HepG2 (cell line): ENCODE results near the gene LENEP. TPM values are rescaled to one million over a fixed set of nuclear protein-coding genes. Genes with fewer than 3 reads are reported as not detected.
A peak's percentile ranks its signal among the peaks of the same experiment; 100 is the strongest.

Source experiments
- BORCS8-MEF2B ChIP-seq: sonication (generic); formaldehyde crosslinking; IDR thresholded peaks from 2 replicates; pipeline ENCODE4 v1.8.0; 2022; ENCODE audit warnings: mild to moderate bottlenecking, missing genetic modification reagents
- GMEB1 ChIP-seq: sonication (generic); formaldehyde crosslinking; IDR thresholded peaks from 2 replicates; pipeline ENCODE4 v1.5.1; 2020; ENCODE audit warnings: missing genetic modification reagents, mild to moderate bottlenecking, borderline replicate concordance
- HNRNPH1 ChIP-seq: fragments of 200-400 bp; formaldehyde crosslinking; optimal IDR thresholded peaks from 2 replicates; pipeline ENCODE3; 2017; ENCODE audit warnings: mild to moderate bottlenecking, low read depth, low read length
- HOXA9 ChIP-seq: sonication (generic); formaldehyde crosslinking; IDR thresholded peaks from 2 replicates; pipeline ENCODE4 v1.8.1; 2022; ENCODE audit warnings: missing genetic modification reagents, mild to moderate bottlenecking, moderate library complexity, borderline replicate concordance
- JDP2 ChIP-seq: sonication (generic); formaldehyde crosslinking; IDR thresholded peaks from 2 replicates; pipeline ENCODE4 v1.8.1; 2022; ENCODE audit warnings: missing genetic modification reagents, borderline replicate concordance
- KDM2A ChIP-seq: sonication (generic); formaldehyde crosslinking; IDR thresholded peaks from 2 replicates; pipeline ENCODE4 v1.4.0; 2020; ENCODE audit warnings: low read depth, missing genetic modification reagents, borderline replicate concordance
- KDM4B ChIP-seq: sonication (generic); formaldehyde crosslinking; IDR thresholded peaks from 2 replicates; pipeline ENCODE4 v1.4.0; 2020; ENCODE audit warnings: missing genetic modification reagents
- KMT2B ChIP-seq: IDR thresholded peaks from 2 replicates; pipeline ENCODE4 v1.6.1; 2016; ENCODE audit warnings: missing genetic modification reagents, missing compliant biosample characterization
- TBX3 ChIP-seq: fragments of 450-650 bp; IDR thresholded peaks from 2 replicates; pipeline ENCODE4 v1.6.1; 2017; ENCODE audit warnings: antibody characterized with exemption, mild to moderate bottlenecking, inconsistent platforms, borderline replicate concordance
- ZHX2 ChIP-seq, 2 experiments: sonication (generic) in 1 of 2; formaldehyde crosslinking in 1 of 2; IDR thresholded peaks; 2 replicates each; pipeline versions ENCODE4 v1.6.1 to v1.9.0; 2014 to 2022; ENCODE audit warnings: antibody characterized with exemption in 1 of 2, borderline replicate concordance in 1 of 2, inconsistent platforms in 1 of 2, low read depth in 1 of 2, missing genetic modification reagents in 1 of 2
- ZNF143 ChIP-seq: sonication (generic); formaldehyde crosslinking; IDR thresholded peaks from 2 replicates; pipeline ENCODE4 v1.4.0; 2020; ENCODE audit warnings: missing genetic modification reagents
- ZNF841 ChIP-seq: sonication (generic); formaldehyde crosslinking; IDR thresholded peaks from 2 replicates; pipeline ENCODE4 v1.8.1; 2023; ENCODE audit warnings: missing genetic modification reagents, borderline replicate concordance
- polyA plus RNA-seq, 8 experiments: library from polyadenylated mRNA; depleted of rRNA in 3 of 8; stranded (reverse) in 7 of 8; unstranded in 1 of 8; fragments of >200 nt; fragmentation: Illumina TruSeq in 4 of 8; extraction: Trizol in 4 of 8; gene quantifications; 2 replicates each; pipeline versions ENCODE4 v1.2.1 to v1.2.3, GENCODE V29; 2011 to 2016; ENCODE audit warnings: low read depth in 4 of 8, missing spikeins in 1 of 8, mixed read lengths in 1 of 8; ENCODE audit not compliant: insufficient read depth in 1 of 8
- total RNA-seq, 5 experiments: library from RNA; depleted of rRNA; stranded (reverse); fragments of >200 nt; fragmentation: Illumina TruSeq; extraction: Trizol; gene quantifications; 2 replicates each; pipeline ENCODE4 v1.2.3, GENCODE V29; 2016; ENCODE audit warnings: low read depth in 1 of 5
- TF ChIP-seq, protein P1 (sequence below): IDR thresholded peaks from 2 replicates; pipeline ENCODE4 v1.6.1; 2016; ENCODE audit warnings: mild to moderate bottlenecking
- TF ChIP-seq, protein P2 (sequence below): sonication (generic); formaldehyde crosslinking; IDR thresholded peaks from 2 replicates; pipeline ENCODE4 v1.8.0; 2022; ENCODE audit warnings: mild to moderate bottlenecking, missing genetic modification reagents, moderate library complexity
- TF ChIP-seq, protein P3 (sequence below): sonication (generic); formaldehyde crosslinking; IDR thresholded peaks from 2 replicates; pipeline ENCODE4 v1.5.0; 2020; ENCODE audit warnings: missing genetic modification reagents

The LENEP gene
- total and polyA plus RNA-seq, 2 of the 13 experiments (the other 11 are each of a cell fraction or from before 2014, with no cell fraction given) = 0.29 TPM; not detected in 1

GRCh38 chr1:154972517-154973343 is 20.7 kb upstream of the LENEP start (continued):
- TF ChIP-seq, protein P1, sequence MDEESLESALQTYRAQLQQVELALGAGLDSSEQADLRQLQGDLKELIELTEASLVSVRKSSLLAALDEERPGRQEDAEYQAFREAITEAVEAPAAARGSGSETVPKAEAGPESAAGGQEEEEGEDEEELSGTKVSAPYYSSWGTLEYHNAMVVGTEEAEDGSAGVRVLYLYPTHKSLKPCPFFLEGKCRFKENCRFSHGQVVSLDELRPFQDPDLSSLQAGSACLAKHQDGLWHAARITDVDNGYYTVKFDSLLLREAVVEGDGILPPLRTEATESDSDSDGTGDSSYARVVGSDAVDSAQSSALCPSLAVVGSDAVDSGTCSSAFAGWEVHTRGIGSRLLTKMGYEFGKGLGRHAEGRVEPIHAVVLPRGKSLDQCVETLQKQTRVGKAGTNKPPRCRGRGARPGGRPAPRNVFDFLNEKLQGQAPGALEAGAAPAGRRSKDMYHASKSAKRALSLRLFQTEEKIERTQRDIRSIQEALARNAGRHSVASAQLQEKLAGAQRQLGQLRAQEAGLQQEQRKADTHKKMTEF (CRISPR knock-in tag) = peak; percentile 81
- TF ChIP-seq JDP2 = no peak; the same call in 1 of the 2 replicates
- no peak for TF ChIP-seq TBX3
- peak; percentile 43; the same call in 1 of the 2 replicates for TF ChIP-seq GMEB1 (CRISPR knock-in tag)
- TF ChIP-seq, protein P2, sequence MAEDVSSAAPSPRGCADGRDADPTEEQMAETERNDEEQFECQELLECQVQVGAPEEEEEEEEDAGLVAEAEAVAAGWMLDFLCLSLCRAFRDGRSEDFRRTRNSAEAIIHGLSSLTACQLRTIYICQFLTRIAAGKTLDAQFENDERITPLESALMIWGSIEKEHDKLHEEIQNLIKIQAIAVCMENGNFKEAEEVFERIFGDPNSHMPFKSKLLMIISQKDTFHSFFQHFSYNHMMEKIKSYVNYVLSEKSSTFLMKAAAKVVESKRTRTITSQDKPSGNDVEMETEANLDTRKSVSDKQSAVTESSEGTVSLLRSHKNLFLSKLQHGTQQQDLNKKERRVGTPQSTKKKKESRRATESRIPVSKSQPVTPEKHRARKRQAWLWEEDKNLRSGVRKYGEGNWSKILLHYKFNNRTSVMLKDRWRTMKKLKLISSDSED (CRISPR knock-in tag) = no peak
- TF ChIP-seq, protein P3, sequence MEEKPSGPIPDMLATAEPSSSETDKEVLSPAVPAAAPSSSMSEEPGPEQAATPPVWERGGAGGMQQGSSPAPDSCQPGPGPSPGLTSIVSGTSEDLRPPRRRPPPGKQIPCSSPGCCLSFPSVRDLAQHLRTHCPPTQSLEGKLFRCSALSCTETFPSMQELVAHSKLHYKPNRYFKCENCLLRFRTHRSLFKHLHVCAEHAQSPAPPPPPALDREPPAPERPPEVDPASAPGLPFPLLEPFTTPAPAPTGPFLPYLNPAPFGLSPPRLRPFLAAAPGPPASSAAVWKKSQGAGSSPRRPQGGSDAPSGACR (CRISPR knock-in tag) = peak; percentile 29; the same call in 1 of the 2 replicates
- peak; percentile 22; the same call in 1 of the 2 replicates for TF ChIP-seq ZHX2 (IDR thresholded peaks at IDR 0.05; ENCODE audit: low read depth)
- no peak for TF ChIP-seq ZHX2 (CRISPR knock-in tag; IDR thresholded peaks at IDR 0.05; ENCODE audit: borderline replicate concordance)
- TF ChIP-seq HOXA9 = no peak
- 0 out of 2 replicates have a peak, but pooled peaks have one; percentile 45 for TF ChIP-seq ZNF143
- 0 out of 2 replicates have a peak, but pooled peaks have one; percentile 31 for TF ChIP-seq BORCS8-MEF2B (CRISPR knock-in tag)
- TF ChIP-seq HNRNPH1 = no peak
- TF ChIP-seq KDM4B (CRISPR knock-in tag) = no peak
- no peak for TF ChIP-seq ZNF841
- TF ChIP-seq KMT2B = no peak
- TF ChIP-seq KDM2A = peak; percentile 67; the same call in 1 of the 2 replicates
